Psoas muscle (tissue), 8 donors: ENCODE data around the gene MYO1F. TPM values are rescaled to one million over a fixed set of nuclear protein-coding genes. Genes with fewer than 3 reads are reported as not detected.

Experiments
- ATAC-seq, 4 donors: fragments of 200-7000 bp; cut with Tn5 transposase; one replicate each; pipeline ENCODE4 v1.9.1; 2020; ENCODE audit warnings: moderate library complexity in 3 of 4, mild to moderate bottlenecking in 2 of 4
- DNase-seq, 2 donors: peaks; one replicate each; pipeline ENCODE4 v3.0.0-alpha.2; 2020
- H3K27ac ChIP-seq: fragments of 200-600 bp; one replicate; pipeline ENCODE4 v1.8.0; 2022
- H3K27me3 ChIP-seq, 3 donors: fragments of 200-600 bp in 1 of 3; one replicate each; pipeline versions ENCODE4 v1.6.1 to v1.8.0; 2013 to 2022; ENCODE audit warnings: low read length in 2 of 3, mild to moderate bottlenecking in 2 of 3, moderate library complexity in 1 of 3; ENCODE audit not compliant: insufficient read depth in 3 of 3
- H3K36me3 ChIP-seq, 2 donors: fragments of 200-600 bp in 1 of 2; one replicate each; pipeline versions ENCODE4 v1.6.1 to v1.8.0; 2013 to 2022; ENCODE audit warnings: low read depth in 1 of 2, mild to moderate bottlenecking in 1 of 2, moderate library complexity in 1 of 2; ENCODE audit not compliant: insufficient read depth in 1 of 2
- H3K4me1 ChIP-seq: fragments of 200-600 bp; one replicate; pipeline ENCODE4 v1.8.0; 2022
- H3K4me3 ChIP-seq: fragments of 200-600 bp; one replicate; pipeline ENCODE4 v1.8.0; 2022; ENCODE audit warnings: mild to moderate bottlenecking
- H3K9me3 ChIP-seq: fragments of 200-600 bp; one replicate; pipeline ENCODE4 v1.8.0; 2022
- CTCF ChIP-seq: fragments of 200-600 bp; IDR thresholded peaks from one replicate; pipeline ENCODE4 v1.8.0; 2022; ENCODE audit warnings: antibody characterized with exemption
- WGBS, 3 donors: extraction: QIAGEN DNeasy Blood & Tissue Kit; methylation state at CpG; one replicate each; pipeline versions ENCODE4 v1.1.6 to v1.1.7; 2013; 5-methylcytosine and 5-hydroxymethylcytosine counted together
- intact Hi-C, 2 donors: fragments of 100-400 bp; cut with DNase I; formaldehyde crosslinking; loops; one replicate each; pipeline versions ENCODE4 v1.11.0 to v1.14.2; 2022
- polyA plus RNA-seq, 3 donors: library from polyadenylated mRNA; stranded (reverse); fragments of 200-250 nt; gene quantifications; one replicate each; pipeline ENCODE4 v1.2.3, GENCODE V29; 2013
- total RNA-seq, 4 donors: library from RNA; stranded (reverse); fragmentation: NEBNext Ultra II Directional in 2 of 4; extraction: Animal tissue kit (Norgen Biotek cat#: 25700) in 2 of 4; gene quantifications; one replicate each; pipeline versions ENCODE4 v1.2.1 to v1.2.4, GENCODE V29; 2021 to 2023
- donor health status: healthy with polysubstance abuse.
- donor health status: DM: no; HTN: no; CAD: no; lungs with moderate emphysema.
- donor health status: Bipolar disorder and iron deficiency.
- donor health status: healthy.
- donor health status: DM: yes; HTN: yes; CAD: no.
- donor health status: DM: no; HTN: no; CAD: no.
- donor health status: DM: no; HTN: no; CAD: no.
- donor health status: DM: yes; HTN: yes; CAD: no.

MYO1F gene
- total and polyA plus RNA-seq, 7 donors, result 1.00 to 6.3 (median 3.5) TPM

DNA sequence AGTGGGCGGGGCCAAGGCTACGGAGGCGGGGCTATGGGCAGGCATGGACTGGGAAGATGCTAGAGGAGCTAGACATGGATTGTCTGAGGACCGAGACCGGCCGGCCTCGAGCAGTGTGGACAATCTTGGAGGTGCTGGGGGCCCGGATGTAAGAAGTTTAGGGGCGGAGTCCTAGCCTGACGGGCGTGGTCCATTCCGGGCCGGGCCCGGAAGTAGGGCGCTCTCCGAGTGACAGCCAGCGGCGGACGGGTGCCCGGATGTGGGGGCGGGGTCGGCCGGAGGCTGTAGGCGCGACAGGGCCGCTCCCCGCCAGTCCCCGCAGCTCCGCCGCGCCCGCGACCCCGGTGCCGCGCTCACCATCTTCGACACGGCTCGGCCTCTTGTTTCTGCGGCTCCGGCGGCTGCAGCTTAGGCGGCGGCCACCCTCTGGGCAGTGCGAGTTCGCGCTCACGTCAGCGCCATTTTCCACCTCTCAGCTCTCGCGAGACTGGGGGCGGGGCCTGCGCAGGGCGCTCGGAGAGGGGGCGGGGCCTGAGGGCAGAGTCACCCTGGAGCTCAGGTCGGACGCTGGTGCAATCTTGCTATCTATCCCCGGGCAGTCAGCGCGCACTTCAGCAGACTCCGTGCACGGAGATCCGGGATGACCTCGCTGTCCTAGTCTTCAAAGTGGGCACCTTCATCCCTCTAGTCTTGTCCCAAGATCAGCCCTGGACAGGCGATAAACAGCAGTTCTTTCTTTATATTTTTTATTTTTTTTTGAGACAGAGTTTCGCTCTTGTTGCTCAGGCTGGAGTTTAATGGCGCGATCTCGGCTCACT, 63.3 kb downstream of the MYO1F start, which contains the start of gene ZNF414:
ZNF414 (minus strand) TSS at position 481 of the 818 bp plus-strand sequence; CDS start at position 360, 121 bp downstream.
- ATAC-seq, result peak; percentile 95 to 98 (median 96)
- no peaks in the 10 kb centered on the region for H3K27me3 ChIP-seq

GRCh38 chr19:8513036-8513686, 64.1 kb downstream of the MYO1F start:
- Histone ChIP-seq H3K9me3 (no peaks in the 10 kb centered on the region), H3K27me3 (no peaks in the 10 kb centered on the region), H3K4me3 (peak overlapping the region; percentile 86), H3K4me1 (peaks cover 15% of the 10 kb centered on the region), H3K27ac (peak overlapping the region; percentile 99), H3K36me3 (peaks cover 0 to 12% of the 10 kb centered on the region in 2 donors)
- no peak for DNase-seq
- no peak for TF ChIP-seq CTCF
- 34 to 40% (median 38%) methylated on average over 17 to 19 of the region's 19 CpGs for WGBS, 3 donors
- intact Hi-C loops, result no loop called here
- no peak for ATAC-seq

More for the DNA sequence above, 63.3 kb downstream of the MYO1F start, which contains the start of gene ZNF414:
- peak within 1 kb of the TSS; percentile 86 for H3K4me3 ChIP-seq
- peak; percentile 98 for DNase-seq
- H3K9me3 ChIP-seq, result no peaks in the 10 kb centered on the region
- intact Hi-C loops, result no loop called here
- 0 to 1% (median 1%) methylated on average over 46 to 70 of the region's 70 CpGs for WGBS, 3 donors
- no peak for TF ChIP-seq CTCF
- peak within 1 kb of the TSS; percentile 99 for H3K27ac ChIP-seq
- H3K4me1 ChIP-seq, result peaks cover 15% of the 10 kb centered on the region
- H3K36me3 ChIP-seq, result peaks cover 0 to 12% of the 10 kb centered on the region in 2 donors

DNA sequence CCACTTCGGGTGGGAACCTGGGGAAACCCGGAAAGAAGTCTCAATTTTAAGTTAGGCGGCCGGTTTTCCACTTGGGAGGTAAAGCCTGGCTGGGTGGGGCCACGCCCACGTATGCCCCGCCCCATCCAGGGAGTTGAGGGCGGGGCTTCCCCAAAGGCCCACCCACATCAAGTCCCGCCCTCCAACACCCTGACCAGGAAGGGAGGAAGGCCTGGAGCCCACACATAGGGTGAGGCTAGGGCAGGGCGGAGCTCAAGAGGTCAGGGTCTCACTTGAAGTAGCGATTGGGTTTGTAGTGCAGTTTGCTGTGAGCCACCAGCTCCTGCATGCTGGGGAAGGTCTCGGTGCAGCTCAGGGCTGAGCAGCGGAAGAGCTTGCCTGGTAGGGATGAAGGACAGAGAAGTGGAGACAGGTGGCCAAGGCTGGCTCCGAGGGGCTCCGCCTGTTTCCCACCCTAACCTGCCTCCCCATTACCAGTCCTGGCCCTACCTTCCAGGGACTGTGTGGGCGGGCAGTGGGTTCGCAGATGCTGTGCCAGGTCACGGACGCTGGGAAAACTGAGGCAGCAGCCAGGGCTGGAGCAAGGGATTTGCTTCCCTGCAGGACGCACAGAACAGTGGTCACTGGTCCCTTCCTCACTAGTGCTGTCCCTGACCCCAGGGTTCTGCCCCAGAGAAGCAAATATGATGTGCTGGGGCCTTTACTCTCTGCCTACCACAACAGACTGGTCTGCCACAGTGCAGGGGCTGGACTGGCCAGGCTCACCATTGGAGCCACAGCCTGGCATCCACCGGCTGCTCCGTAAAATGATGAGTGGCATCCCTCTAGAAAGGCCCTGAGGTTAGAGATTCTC, 64.9 kb downstream of the MYO1F start:
- no peaks in the 10 kb centered on the region for H3K9me3 ChIP-seq
- ATAC-seq, result no peak
- H3K4me3 ChIP-seq, result peak overlapping the region; percentile 86
- 77 to 80% (median 79%) methylated on average over 22 of the region's 22 CpGs for WGBS, 3 donors
- no peaks in the 10 kb centered on the region for H3K27me3 ChIP-seq
- intact Hi-C loops, result no loop called here
- H3K4me1 ChIP-seq, result peaks cover 15% of the 10 kb centered on the region
- DNase-seq, result no peak
- H3K27ac ChIP-seq, result peak overlapping the region; percentile 99
- TF ChIP-seq CTCF, result no peak
- H3K36me3 ChIP-seq, result peaks cover 0 to 12% of the 10 kb centered on the region in 2 donors

GRCh38 chr19:8511573-8512101, 65.6 kb downstream of the MYO1F start:
- TF ChIP-seq CTCF, result no peak
- H3K36me3 ChIP-seq, result peaks cover 0 to 12% of the 10 kb centered on the region in 2 donors
- intact Hi-C loops, result no loop called here
- H3K4me3 ChIP-seq, result no peak overlapping the region
- no peaks in the 10 kb centered on the region for H3K27me3 ChIP-seq
- H3K4me1 ChIP-seq, result peaks cover 15% of the 10 kb centered on the region
- WGBS, 3 donors, result 69 to 80% (median 76%) methylated on average over 31 to 45 of the region's 45 CpGs
- H3K9me3 ChIP-seq, result no peaks in the 10 kb centered on the region
- ATAC-seq (no peak), DNase-seq (no peak)
- H3K27ac ChIP-seq, result no peak overlapping the region
